GM12872 (cell line): Measurements from ENCODE around the gene EPHB1.

Experiments
- CTCF ChIP-seq: IDR thresholded peaks from 3 replicates; pipeline ENCODE4 v1.5.1; 2011; ENCODE audit warnings: low read depth, mild to moderate bottlenecking, low read length, moderate library complexity; ENCODE audit not compliant: insufficient read depth

EPHB1 gene

DNA sequence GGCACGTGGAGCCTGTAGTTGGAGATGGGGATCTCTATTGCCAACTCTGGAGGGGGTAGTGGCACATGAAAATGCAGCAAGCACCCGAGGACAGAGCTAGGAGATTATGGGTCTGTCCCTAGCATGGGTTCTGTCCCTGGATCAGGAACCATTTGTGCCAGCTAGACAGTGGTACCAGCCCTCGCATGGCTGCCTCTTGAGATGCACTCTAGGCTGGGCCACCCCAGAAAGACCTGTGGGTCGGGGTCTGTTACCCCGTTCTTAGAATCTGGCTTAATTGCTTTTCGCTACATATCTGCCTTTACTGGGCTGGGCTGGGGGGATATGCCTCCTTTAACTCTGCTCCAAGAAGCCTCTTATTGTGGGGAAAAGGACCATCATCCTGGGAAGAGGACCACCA, 54.5 kb downstream of the EPHB1 start:
- no peak for TF ChIP-seq CTCF

DNA sequence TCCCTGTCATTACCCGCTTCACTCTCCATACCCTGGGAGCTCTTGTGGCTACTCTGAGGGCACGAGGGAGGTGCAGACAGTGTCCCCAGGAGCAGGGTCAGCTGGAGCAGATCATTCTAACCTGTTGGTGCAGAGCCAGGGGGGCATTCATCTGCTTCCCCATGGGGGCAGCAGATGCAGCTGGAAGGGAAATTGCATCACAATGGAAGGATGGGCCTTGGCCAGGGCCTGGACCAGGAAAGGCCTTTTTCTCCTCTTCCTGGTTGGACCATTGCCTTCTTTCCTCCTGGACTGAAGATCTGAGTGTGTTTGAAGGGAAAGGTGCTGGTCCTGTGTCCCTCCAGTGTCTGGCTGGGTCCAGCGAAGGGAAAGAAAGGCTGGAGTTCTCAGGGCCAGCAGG, 55.7 kb downstream of the EPHB1 start:
- TF ChIP-seq CTCF = no peak

- TF ChIP-seq CTCF = no peak
Observed at GRCh38 chr3:134852132-134852531, 57.1 kb downstream of the EPHB1 start.

DNA sequence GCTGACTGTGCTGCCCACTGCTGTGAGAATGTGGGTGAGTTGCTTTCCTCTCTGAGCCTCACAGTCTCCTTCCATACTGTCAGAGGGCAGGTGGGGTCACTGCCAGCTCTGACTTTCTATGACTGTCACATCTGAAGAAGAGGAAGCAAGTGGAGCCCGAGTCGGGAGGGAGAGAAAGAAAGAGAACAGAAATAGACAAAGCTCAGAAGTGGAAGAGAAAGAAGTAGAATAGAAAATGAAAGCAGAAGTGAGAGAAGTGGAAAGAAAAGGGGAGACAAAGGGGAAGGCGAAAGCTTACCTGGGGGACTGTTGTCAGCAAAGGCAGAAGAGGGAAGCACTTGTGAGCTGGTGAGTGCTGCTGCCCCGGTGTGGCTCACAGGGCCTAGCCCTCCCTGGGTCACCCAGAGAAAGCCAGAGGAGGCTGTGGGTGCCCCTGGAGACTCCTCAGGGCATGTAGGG, 57.9 kb downstream of the EPHB1 start:
- TF ChIP-seq CTCF = 0 out of 3 replicates have a peak, but pooled peaks have one; percentile 11

DNA sequence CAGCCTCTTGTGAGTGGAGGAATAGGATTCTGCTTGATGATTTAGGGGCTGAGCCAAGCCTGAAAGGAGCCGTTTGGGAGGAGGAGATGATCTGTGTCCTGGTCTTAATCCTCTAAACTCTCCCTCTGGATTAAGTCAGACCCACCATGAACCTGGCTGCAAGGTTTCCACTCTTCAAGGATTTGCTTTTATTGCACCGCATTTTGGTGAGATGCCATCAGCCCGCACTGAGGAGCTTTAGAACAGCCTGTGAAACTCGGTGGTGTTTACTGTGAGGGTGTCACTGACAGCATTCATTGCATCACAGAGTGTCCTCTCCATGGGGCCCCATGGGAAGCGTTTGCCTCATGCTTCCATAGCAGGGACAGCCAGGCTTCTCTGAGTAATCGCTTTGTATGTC, 59.2 kb downstream of the EPHB1 start:
- TF ChIP-seq CTCF = no peak

DNA sequence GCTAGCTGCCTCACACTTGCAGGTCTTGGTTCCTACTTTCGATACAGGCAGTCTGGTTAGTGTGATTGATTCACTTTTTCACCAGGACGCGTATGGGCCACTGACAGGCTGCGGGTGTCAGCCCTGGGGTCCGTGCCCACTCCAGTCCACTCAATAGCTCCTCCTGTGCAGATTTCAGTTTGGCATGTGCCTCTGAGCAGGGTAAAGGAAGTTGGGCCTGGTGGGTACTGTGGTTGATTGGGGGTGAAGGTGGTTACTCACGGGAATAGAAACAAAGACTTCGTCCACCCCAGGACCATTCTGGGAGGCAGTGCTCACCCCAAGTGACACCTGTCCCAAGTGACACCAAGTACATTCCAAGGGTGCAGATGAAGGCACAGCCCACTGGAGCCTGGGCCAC, 62.3 kb downstream of the EPHB1 start:
- TF ChIP-seq CTCF = no peak

GRCh38 chr3:134857776-134858362, 62.8 kb downstream of the EPHB1 start:
- no peak for TF ChIP-seq CTCF

DNA sequence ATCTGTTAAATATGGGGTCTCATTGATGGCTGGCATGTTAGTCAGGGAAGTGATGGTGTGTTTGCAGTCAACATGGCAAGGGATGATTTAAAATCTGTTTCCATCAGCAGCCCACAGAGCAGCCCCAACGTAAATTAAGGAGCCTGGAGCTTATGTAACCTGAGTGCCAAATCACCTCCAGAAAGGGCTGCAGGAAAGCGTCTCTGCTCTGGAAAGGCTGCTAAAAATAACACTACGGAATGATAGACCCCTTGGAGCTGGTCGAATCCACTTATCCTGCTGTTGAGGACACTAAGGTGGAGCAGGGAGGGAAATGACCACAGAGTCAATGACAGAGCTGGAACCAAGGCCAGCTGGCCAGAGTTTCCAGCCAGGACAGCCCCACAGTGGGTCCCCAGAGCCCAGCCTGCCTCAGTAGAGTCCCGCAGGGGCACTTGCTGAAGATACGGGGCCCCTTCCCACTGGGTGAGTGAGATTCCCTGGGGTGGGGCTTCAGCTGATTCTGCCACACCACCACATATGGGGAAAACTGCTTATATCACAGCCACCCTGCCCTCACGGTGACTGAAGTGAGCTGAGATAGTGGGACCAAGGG, 63.5 kb downstream of the EPHB1 start:
- TF ChIP-seq CTCF = no peak
